GM19395 (cell line): ENCODE data around the gene SPSB1.

Experiments
- ATAC-seq: cut with Tn5 transposase; IDR thresholded peaks from one replicate; pipeline ENCODE4 v1.9.1; 2021; ENCODE audit warnings: mild to moderate bottlenecking, moderate library complexity; ENCODE audit not compliant: unreplicated experiment

The SPSB1 gene

GRCh38 chr1:9340864-9341263, 48.2 kb downstream of the SPSB1 start:
- ATAC-seq, result no peak

GRCh38 chr1:9341301-9341845, 48.7 kb downstream of the SPSB1 start:
- no peak for ATAC-seq

- no peak for ATAC-seq
These were observed 50.6 kb downstream of the SPSB1 start for GRCh38 chr1:9343269-9343668.

GRCh38 chr1:9344426-9345200, 51.9 kb downstream of the SPSB1 start:
- no peak for ATAC-seq

GRCh38 chr1:9345471-9345870, 52.8 kb downstream of the SPSB1 start:
- ATAC-seq, result no peak

GRCh38 chr1:9345922-9346321, 53.2 kb downstream of the SPSB1 start:
- no peak for ATAC-seq

GRCh38 chr1:9346566-9346965, 53.9 kb downstream of the SPSB1 start:
- ATAC-seq, result no peak

GRCh38 chr1:9347095-9347850, 54.6 kb downstream of the SPSB1 start:
- ATAC-seq, result no peak

GRCh38 chr1:9349331-9349851, 56.7 kb downstream of the SPSB1 start:
- no peak for ATAC-seq

GRCh38 chr1:9350013-9350908, 57.6 kb downstream of the SPSB1 start:
- ATAC-seq, result no peak

- ATAC-seq, result no peak
These were observed 58.3 kb downstream of the SPSB1 start for GRCh38 chr1:9350960-9351359.

GRCh38 chr1:9351654-9352271, 59.1 kb downstream of the SPSB1 start:
- ATAC-seq, result no peak

- no peak for ATAC-seq
These were observed 59.9 kb downstream of the SPSB1 start for GRCh38 chr1:9352377-9353134.

- no peak for ATAC-seq
These were observed 62.8 kb downstream of the SPSB1 start for GRCh38 chr1:9355503-9355902.

- ATAC-seq, result no peak
These were observed 63.3 kb downstream of the SPSB1 start for GRCh38 chr1:9356021-9356420.

GRCh38 chr1:9356829-9357466, 64.3 kb downstream of the SPSB1 start:
- no peak for ATAC-seq

- no peak for ATAC-seq
These were observed 65.3 kb downstream of the SPSB1 start for GRCh38 chr1:9357958-9358357.

- ATAC-seq, result no peak
These were observed 67.8 kb downstream of the SPSB1 start for GRCh38 chr1:9360371-9361064.
